Kidney (tissue), 22 donors: ENCODE measurements around the gene PPM1G. TPM values are rescaled to one million over a fixed set of nuclear protein-coding genes. Genes with fewer than 3 reads are reported as not detected.
A peak's percentile ranks its signal among the peaks of the same experiment; 100 is the strongest.

Experiments
- DNase-seq, 5 donors: peaks; one replicate each; pipeline ENCODE4 v3.0.0-alpha.2; 2013 to 2020
- FAIRE-seq: peaks from 2 replicates; lab custom pipeline; 2012; peaks lifted over from hg19 to GRCh38; lab: Jason Lieb, UNC
- H3K27ac ChIP-seq, 2 donors: one replicate each; pipeline ENCODE4 v1.7.0; 2013; ENCODE audit warnings: low read depth in 2 of 2, low read length in 2 of 2, inconsistent platforms in 1 of 2
- H3K27me3 ChIP-seq: one replicate; pipeline ENCODE4 v1.7.1; 2013; ENCODE audit warnings: low read length, inconsistent platforms; ENCODE audit not compliant: control insufficient read depth, insufficient read depth
- H3K36me3 ChIP-seq, 3 donors: one replicate each; pipeline versions ENCODE4 v1.7.0 to v1.7.1; 2013; ENCODE audit warnings: low read length in 3 of 3, control low read depth in 1 of 3, inconsistent platforms in 1 of 3; ENCODE audit not compliant: insufficient read depth in 3 of 3, control insufficient read depth in 2 of 3
- H3K4me1 ChIP-seq, 3 donors: one replicate each; pipeline versions ENCODE4 v1.7.0 to v1.7.1; 2013; ENCODE audit warnings: low read length in 3 of 3, inconsistent platforms in 1 of 3, low read depth in 1 of 3; ENCODE audit not compliant: control insufficient read depth in 2 of 3, insufficient read depth in 2 of 3
- H3K4me3 ChIP-seq, 3 donors: one replicate each; pipeline versions ENCODE4 v1.7.0 to v1.8.1; 2013; ENCODE audit warnings: low read length in 3 of 3, control low read depth in 1 of 3, inconsistent platforms in 1 of 3
- H3K9ac ChIP-seq, 3 donors: one replicate each; pipeline versions ENCODE4 v1.7.0 to v1.7.1; 2013; ENCODE audit warnings: low read length in 3 of 3, control low read depth in 1 of 3, inconsistent platforms in 1 of 3
- H3K9me3 ChIP-seq, 3 donors: one replicate each; pipeline versions ENCODE4 v1.7.0 to v1.7.1; 2013; ENCODE audit warnings: low read length in 3 of 3, control low read depth in 1 of 3, inconsistent platforms in 1 of 3; ENCODE audit not compliant: control insufficient read depth in 2 of 3, insufficient read depth in 1 of 3
- intact Hi-C: fragments of 100-400 bp; cut with DNase I; formaldehyde crosslinking; loops from one replicate; pipeline ENCODE4 v1.11.1; 2022
- long read RNA-seq, 10 donors: library from polyadenylated mRNA in 1 of 10; unstranded in 1 of 10; transcript quantifications; one replicate each; pipeline ENCODE4 v2.0.0 and lab custom pipeline, GENCODE V29; 2021 to 2026
- polyA plus RNA-seq: library from polyadenylated mRNA; stranded (reverse); fragments of 350-450 nt; fragmentation: Illumina TruSeq; extraction: RNeasy Lipid Tissue Mini Kit (QIAGEN cat#74804); gene quantifications from one replicate; pipeline ENCODE4 v1.2.3, GENCODE V29; 2014; ENCODE audit warnings: low read depth, low replicate concordance; ENCODE audit not compliant: insufficient read depth
- total RNA-seq: library from RNA; stranded (reverse); fragmentation: NEBNext Ultra II Directional; extraction: Animal tissue kit (Norgen Biotek cat#: 25700); gene quantifications from one replicate; pipeline ENCODE4 v1.2.1, GENCODE V29; 2021
- TF ChIP-seq, protein P1 (sequence below): IDR thresholded peaks from 3 replicates; pipeline ENCODE4 v1.5.1; 2012; ENCODE audit warnings: mild to moderate bottlenecking, moderate library complexity, borderline replicate concordance; ENCODE audit not compliant: insufficient read depth; ENCODE audit errors: extremely low read depth
- donor health status: control.
- donor health status: control.
- donor health status: control.
- donor health status: control.
- donor health status: control.
- donor health status: DM: yes; HTN: yes; CAD: no.
- donor health status: Normal renal cell carcinoma (clear cell type).

The PPM1G gene, protein sequence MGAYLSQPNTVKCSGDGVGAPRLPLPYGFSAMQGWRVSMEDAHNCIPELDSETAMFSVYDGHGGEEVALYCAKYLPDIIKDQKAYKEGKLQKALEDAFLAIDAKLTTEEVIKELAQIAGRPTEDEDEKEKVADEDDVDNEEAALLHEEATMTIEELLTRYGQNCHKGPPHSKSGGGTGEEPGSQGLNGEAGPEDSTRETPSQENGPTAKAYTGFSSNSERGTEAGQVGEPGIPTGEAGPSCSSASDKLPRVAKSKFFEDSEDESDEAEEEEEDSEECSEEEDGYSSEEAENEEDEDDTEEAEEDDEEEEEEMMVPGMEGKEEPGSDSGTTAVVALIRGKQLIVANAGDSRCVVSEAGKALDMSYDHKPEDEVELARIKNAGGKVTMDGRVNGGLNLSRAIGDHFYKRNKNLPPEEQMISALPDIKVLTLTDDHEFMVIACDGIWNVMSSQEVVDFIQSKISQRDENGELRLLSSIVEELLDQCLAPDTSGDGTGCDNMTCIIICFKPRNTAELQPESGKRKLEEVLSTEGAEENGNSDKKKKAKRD
- total RNA-seq = 60.7 TPM
- polyA plus RNA-seq = 50.7 TPM
- long read RNA-seq, donor 1, transcript PPM1G-201 (10 exons, 2,311 nt) = major isoform, 11 of 43 reads
- long read RNA-seq, donor 1, partial matches to known transcripts = 32 of 43 reads
- long read RNA-seq, donor 1, other reads (novel, unspliced or antisense) = 0 of 43 reads
- long read RNA-seq, donor 2, transcript PPM1G-201 (10 exons, 2,311 nt) = major isoform, 17 of 39 reads
- long read RNA-seq, donor 2, partial matches to known transcripts = 22 of 39 reads
- long read RNA-seq, donor 2, other reads (novel, unspliced or antisense) = 0 of 39 reads
- long read RNA-seq, donor 3, transcript PPM1G-201 (10 exons, 2,311 nt) = major isoform, 8 of 24 reads
- long read RNA-seq, donor 3, partial matches to known transcripts = 16 of 24 reads
- long read RNA-seq, donor 3, other reads (novel, unspliced or antisense) = 0 of 24 reads
- long read RNA-seq, donor 4, transcript PPM1G-201 (10 exons, 2,311 nt) = major isoform, 19 of 24 reads
- long read RNA-seq, donor 4, partial matches to known transcripts = 5 of 24 reads
- long read RNA-seq, donor 4, other reads (novel, unspliced or antisense) = 0 of 24 reads
- long read RNA-seq, donor 5 = 0 reads
- long read RNA-seq, donor 6, partial matches to known transcripts = 0 of 3 reads
- long read RNA-seq, donor 6, other reads (novel, unspliced or antisense) = 0 of 3 reads
- long read RNA-seq, donor 7, transcript PPM1G-201 (10 exons, 2,311 nt) = major isoform, 70 of 97 reads
- long read RNA-seq, donor 7, partial matches to known transcripts = 19 of 97 reads
- long read RNA-seq, donor 7, other reads (novel, unspliced or antisense) = 8 of 97 reads
- long read RNA-seq, donor 8, transcript PPM1G-201 (10 exons, 2,311 nt) = major isoform, 9 of 33 reads
- long read RNA-seq, donor 8, partial matches to known transcripts = 24 of 33 reads
- long read RNA-seq, donor 8, other reads (novel, unspliced or antisense) = 0 of 33 reads
- long read RNA-seq, donor 9, partial matches to known transcripts = 21 of 27 reads
- long read RNA-seq, donor 9, other reads (novel, unspliced or antisense) = 0 of 27 reads
- long read RNA-seq, donor 10, transcript PPM1G-201 (10 exons, 2,311 nt) = major isoform, 9 of 40 reads
- long read RNA-seq, donor 10, partial matches to known transcripts = 30 of 40 reads
- long read RNA-seq, donor 10, other reads (novel, unspliced or antisense) = 0 of 40 reads

DNA sequence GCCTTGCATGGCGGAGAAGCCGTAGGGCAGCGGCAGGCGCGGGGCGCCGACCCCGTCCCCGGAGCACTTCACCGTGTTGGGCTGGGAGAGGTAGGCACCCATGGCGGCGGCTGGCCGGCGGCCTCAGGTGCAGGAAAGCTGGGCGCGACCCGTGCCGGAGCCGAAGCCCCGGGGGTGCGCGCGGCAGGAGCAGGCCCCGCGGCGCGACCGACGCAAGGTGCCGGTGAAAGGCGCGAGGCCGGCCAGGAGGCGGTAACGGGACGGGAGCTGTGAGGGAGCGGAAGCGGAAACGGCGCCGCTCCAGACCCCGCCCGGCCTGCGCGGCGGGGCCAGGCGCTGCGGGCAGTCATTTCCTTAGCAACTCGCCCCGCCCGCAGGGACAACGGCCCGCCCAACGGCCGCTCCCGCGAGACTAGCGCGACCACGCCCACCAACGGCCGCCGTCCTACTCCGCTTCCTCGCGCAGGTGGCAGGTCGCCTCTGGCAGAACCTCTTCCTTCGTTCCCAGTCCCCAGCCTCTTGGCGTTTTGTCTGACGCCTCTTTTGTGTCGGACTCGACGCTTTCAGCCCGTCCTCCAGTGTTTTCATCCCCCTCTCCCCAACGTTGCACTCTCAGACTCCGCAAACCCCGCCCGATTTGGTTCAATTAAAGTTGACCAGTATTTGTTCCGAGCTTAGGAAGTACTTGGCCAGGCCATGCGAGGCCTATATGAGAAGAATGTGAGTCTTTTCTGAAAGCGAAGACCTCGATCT is at the start of gene PPM1G:
Gene PPM1G, minus strand, starts transcription at position 271 of the 753 bp plus-strand sequence. Its CDS starts 169 bp downstream, at position 102.
- Histone ChIP-seq H3K4me3 (peak within 1 kb of the TSS; percentile 81 to 95 (median 87)), H3K9ac (peak within 1 kb of the TSS; percentile 75 to 78 (median 77)), H3K27me3 (no peaks in the 10 kb centered on the region), H3K4me1 (peaks cover 0 to 7% (median 7%) of the 10 kb centered on the region in 3 donors), H3K27ac (peak within 1 kb of the TSS; percentile 75 to 83), H3K36me3 (no peaks in the 10 kb centered on the region), H3K9me3 (no peaks in the 10 kb centered on the region)
- TF ChIP-seq, protein P1, sequence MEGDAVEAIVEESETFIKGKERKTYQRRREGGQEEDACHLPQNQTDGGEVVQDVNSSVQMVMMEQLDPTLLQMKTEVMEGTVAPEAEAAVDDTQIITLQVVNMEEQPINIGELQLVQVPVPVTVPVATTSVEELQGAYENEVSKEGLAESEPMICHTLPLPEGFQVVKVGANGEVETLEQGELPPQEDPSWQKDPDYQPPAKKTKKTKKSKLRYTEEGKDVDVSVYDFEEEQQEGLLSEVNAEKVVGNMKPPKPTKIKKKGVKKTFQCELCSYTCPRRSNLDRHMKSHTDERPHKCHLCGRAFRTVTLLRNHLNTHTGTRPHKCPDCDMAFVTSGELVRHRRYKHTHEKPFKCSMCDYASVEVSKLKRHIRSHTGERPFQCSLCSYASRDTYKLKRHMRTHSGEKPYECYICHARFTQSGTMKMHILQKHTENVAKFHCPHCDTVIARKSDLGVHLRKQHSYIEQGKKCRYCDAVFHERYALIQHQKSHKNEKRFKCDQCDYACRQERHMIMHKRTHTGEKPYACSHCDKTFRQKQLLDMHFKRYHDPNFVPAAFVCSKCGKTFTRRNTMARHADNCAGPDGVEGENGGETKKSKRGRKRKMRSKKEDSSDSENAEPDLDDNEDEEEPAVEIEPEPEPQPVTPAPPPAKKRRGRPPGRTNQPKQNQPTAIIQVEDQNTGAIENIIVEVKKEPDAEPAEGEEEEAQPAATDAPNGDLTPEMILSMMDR = no peak
- intact Hi-C loops = no loop called here
- DNase-seq = peak; percentile 97 to 98 (median 97)
- FAIRE-seq = no peak

DNA sequence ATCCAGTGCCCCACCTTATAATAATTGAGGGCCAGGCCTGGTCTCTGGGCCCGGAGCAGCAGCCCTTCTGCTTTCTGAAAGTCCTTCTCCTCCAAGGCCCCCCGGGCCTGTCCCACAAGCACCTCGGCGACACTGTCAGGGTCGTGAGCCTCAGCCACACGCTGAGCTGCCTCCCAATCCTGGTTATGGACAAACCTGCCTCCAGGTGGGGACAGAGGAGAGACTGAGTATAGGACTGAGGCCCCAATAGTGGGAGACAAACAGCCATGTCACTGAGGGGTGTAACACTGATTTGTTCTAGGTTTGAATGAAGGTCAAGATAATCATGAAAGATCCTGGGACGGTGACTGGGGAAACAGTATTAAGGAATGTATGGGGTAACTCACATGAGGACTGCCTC is 44.6 kb upstream of the PPM1G start:
- TF ChIP-seq, protein P1 = no peak
- no peaks in the 10 kb centered on the region for H3K9me3 ChIP-seq
- no peak overlapping the region for H3K27ac ChIP-seq
- H3K9ac ChIP-seq = no peak overlapping the region
- intact Hi-C loops = no loop called here
- H3K36me3 ChIP-seq = peaks cover 2 to 56% (median 50%) of the 10 kb centered on the region in 3 donors
- DNase-seq = no peak
- H3K27me3 ChIP-seq = no peaks in the 10 kb centered on the region
- H3K4me3 ChIP-seq = no peak overlapping the region
- no peak for FAIRE-seq
- no peaks in the 10 kb centered on the region for H3K4me1 ChIP-seq
